Activated naive CD8-positive, alpha-beta T cell treated with anti-CD3 and anti-CD28 coated beads, Interleukin-2, amount 10 ng/mL, durations not matched to agents 7 days and 5 days (primary cell): ENCODE measurements around the gene KCNE5. TPM values are rescaled to one million over a fixed set of nuclear protein-coding genes. Genes with fewer than 3 reads are reported as not detected.
"Not testable (repeated sequence)": the region's sequence is repeated elsewhere in the genome, so short reads cannot be mapped to it uniquely, and the experiment has no call there.

Source experiments
- ATAC-seq: fragments of 150-1000 bp; cut with Tn5 transposase; one replicate; pipeline ENCODE4 v1.10.0; 2021; ENCODE audit warnings: low read depth, moderate library complexity
- POLR2A ChIA-PET: fragments of 350-600 bp; sonication (Branson Sonifier 250); formaldehyde crosslinking; loops from one replicate; lab custom pipeline; 2021; ENCODE audit warnings: antibody characterized with exemption; lab: Charles Lee
- DNase-seq: peaks from one replicate; pipeline ENCODE4 v3.0.0; 2021
- H3K27ac Mint-ChIP-seq: one replicate; pipeline ENCODE4 v1.8.0; 2022; ENCODE audit warnings: mild to moderate bottlenecking, mixed read lengths
- H3K27me3 Mint-ChIP-seq: one replicate; pipeline ENCODE4 v1.8.0; 2022; ENCODE audit warnings: mild to moderate bottlenecking, moderate library complexity, mixed read lengths
- H3K36me3 Mint-ChIP-seq: one replicate; pipeline ENCODE4 v1.8.0; 2021; ENCODE audit warnings: mild to moderate bottlenecking, mixed read lengths
- H3K4me1 Mint-ChIP-seq: one replicate; pipeline ENCODE4 v1.8.0; 2021; ENCODE audit warnings: mixed read lengths
- H3K4me3 Mint-ChIP-seq: one replicate; pipeline ENCODE4 v1.8.0; 2022; ENCODE audit warnings: mild to moderate bottlenecking, moderate library complexity, mixed read lengths
- H3K9me3 Mint-ChIP-seq: one replicate; pipeline ENCODE4 v1.8.0; 2021; ENCODE audit warnings: mixed read lengths
- total RNA-seq, 2 experiments: library from RNA; stranded (reverse); gene quantifications; one replicate each; pipeline ENCODE4 v1.2.3, GENCODE V29; 2021

KCNE5 gene
- total RNA-seq, 2 experiments from 2014 or later: 0.40 TPM; not detected in 1

GRCh38 chrX:109585488-109585887 is 39.5 kb downstream of the KCNE5 start:
- H3K27ac Mint-ChIP-seq: no peak overlapping the region
- POLR2A ChIA-PET: no interaction called here
- no peaks in the 10 kb centered on the region for H3K36me3 Mint-ChIP-seq
- H3K4me1 Mint-ChIP-seq: no peaks in the 10 kb centered on the region
- DNase-seq (no peak), ATAC-seq (no peak)
- peaks cover 6% of the 10 kb centered on the region for H3K27me3 Mint-ChIP-seq
- no peaks in the 10 kb centered on the region for H3K9me3 Mint-ChIP-seq
- no peak overlapping the region for H3K4me3 Mint-ChIP-seq

- H3K27ac Mint-ChIP-seq: no peak overlapping the region
- H3K4me3 Mint-ChIP-seq: no peak overlapping the region
- H3K36me3 Mint-ChIP-seq: no peaks in the 10 kb centered on the region
- no peaks in the 10 kb centered on the region for H3K9me3 Mint-ChIP-seq
- DNase-seq: no peak
- peaks cover 2% of the 10 kb centered on the region for H3K27me3 Mint-ChIP-seq
- H3K4me1 Mint-ChIP-seq: no peaks in the 10 kb centered on the region
- POLR2A ChIA-PET: no interaction called here
- ATAC-seq: no peak
These were observed 46.1 kb downstream of the KCNE5 start for GRCh38 chrX:109578916-109579315.

GRCh38 chrX:109577055-109577454 is 47.9 kb downstream of the KCNE5 start:
- Mint-ChIP-seq H3K27me3 (peaks cover 7% of the 10 kb centered on the region), H3K9me3 (no peaks in the 10 kb centered on the region)

GRCh38 chrX:109576083-109576482 is 48.9 kb downstream of the KCNE5 start:
- H3K4me1 Mint-ChIP-seq, H3K9me3 Mint-ChIP-seq, H3K27me3 Mint-ChIP-seq, H3K4me3 Mint-ChIP-seq, DNase-seq, ATAC-seq, H3K27ac Mint-ChIP-seq, H3K36me3 Mint-ChIP-seq, POLR2A ChIA-PET: not testable (repeated sequence)

More at GRCh38 chrX:109577055-109577454, 47.9 kb downstream of the KCNE5 start:
- POLR2A ChIA-PET: no interaction called here
- Mint-ChIP-seq H3K36me3 (no peaks in the 10 kb centered on the region), H3K4me3 (no peak overlapping the region), H3K27ac (no peak overlapping the region), H3K4me1 (no peaks in the 10 kb centered on the region)
- no peak for DNase-seq
- ATAC-seq: no peak

Other genes starting within 250 kb of the KCNE5 start
- gene GUCY2F, start 143.1 kb downstream of the KCNE5 start, total RNA-seq: not detected
- 10 to 100 TPM in 1 of 2 experiments, 1 to 10 TPM in 1; 9.9 to 11.2 TPM for gene NXT2, start 88.3 kb downstream of the KCNE5 start, total RNA-seq
- 10 to 100 TPM; 34.3 to 44.3 TPM for gene ACSL4, start 108.1 kb upstream of the KCNE5 start, total RNA-seq